ENCODE results near the gene PRKAR1A.

DNA sequence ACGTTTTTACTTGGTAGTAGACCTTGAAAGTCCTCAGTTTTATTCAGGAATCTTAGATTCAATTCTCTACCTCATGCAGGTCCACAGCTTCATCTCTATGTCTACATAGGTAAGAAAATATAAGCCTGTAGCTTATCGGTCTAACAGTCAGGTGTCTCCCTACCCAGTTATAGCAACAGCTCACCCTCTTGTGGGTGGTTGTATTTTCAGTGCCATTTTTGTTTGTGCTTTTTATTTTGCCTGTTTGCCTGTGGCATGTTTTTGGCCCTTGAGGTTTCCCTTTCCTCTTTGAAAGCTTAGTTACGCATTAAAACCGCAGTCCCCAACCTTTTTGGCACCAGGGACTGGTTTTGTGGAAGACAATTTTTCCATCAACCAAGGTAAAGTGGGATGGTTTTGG is 31.3 kb upstream of the PRKAR1A start:
- TF ChIP-seq CTCF (IDR thresholded peaks at IDR 0.05) (no peak), ZFX (IDR thresholded peaks at IDR 0.05; ENCODE audit: borderline replicate concordance) (no peak)

Data from 22Rv1 (cell line).